Fibroblast of skin of left quadriceps (primary cell): ENCODE results near the gene KCNQ4.

ENCODE experiments used
- DNase-seq, 2 experiments: peaks; one replicate each; pipeline ENCODE4 v3.0.0-alpha.2; 2013; ENCODE audit warnings: low read depth in 2 of 2

KCNQ4 gene

DNA sequence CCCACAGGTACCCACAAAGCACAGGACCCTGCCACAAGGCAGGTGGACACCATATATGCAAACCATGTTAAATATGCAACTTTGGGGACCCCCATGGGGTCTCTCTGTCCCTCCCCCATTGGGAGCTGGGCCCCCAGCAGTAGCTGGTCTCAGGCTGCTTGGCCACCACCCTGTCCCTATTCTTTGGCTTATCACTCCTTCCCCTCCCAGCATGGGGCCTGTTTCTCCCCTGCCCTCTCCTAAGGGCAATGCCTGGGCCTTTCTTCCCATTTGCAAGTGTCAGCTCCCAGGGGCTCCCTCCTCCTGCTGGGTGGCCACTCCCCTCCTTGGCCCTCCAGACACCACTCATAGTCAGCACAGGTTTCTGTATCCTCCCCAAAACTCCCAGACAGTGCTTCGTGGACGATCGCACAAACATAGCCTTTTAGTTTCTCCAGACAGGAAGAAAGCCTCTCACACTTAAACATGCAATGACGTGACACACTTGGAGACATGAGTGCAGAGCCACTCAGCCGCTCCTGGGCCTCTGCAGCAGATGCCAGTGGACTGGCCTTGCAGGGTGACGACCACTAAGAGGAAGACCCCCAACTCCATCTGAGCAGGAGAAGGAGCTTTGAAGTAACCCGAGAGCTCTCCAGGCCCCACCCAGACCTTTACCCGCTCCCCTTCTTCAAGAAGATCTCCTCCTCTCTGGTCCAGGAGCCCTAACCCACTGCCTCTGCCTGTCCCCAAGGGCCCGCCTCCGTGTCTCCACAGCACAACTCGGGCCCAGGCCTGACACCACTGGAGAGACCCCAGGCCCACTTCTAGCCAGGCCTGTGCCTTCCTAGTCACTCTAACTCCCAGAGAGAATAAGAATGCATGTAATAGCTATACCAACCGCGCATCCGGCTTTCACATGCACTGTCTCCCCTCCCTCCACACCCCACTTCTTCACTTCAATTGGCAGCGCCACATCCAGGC, 55.7 kb downstream of the KCNQ4 start:
- DNase-seq = no peak

DNA sequence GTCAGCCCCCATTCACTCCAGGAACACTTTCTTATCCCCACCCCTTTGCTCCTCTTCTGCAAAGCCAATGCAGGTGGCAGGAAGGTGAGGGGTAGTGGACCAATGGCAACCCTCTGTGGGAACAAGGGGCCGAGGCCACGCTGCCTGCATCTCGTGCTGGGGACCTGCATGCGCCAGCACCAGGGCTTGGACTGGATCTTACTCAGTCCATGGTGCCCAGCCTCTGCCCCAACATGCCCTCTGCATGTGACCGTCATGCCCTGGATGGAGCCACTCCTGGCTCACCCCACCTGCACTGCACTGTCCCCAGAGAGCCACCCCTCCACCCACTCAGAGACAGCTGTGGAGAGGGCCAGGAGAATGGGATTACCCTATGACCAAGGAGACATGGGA, 56.4 kb downstream of the KCNQ4 start:
- no peak for DNase-seq

DNA sequence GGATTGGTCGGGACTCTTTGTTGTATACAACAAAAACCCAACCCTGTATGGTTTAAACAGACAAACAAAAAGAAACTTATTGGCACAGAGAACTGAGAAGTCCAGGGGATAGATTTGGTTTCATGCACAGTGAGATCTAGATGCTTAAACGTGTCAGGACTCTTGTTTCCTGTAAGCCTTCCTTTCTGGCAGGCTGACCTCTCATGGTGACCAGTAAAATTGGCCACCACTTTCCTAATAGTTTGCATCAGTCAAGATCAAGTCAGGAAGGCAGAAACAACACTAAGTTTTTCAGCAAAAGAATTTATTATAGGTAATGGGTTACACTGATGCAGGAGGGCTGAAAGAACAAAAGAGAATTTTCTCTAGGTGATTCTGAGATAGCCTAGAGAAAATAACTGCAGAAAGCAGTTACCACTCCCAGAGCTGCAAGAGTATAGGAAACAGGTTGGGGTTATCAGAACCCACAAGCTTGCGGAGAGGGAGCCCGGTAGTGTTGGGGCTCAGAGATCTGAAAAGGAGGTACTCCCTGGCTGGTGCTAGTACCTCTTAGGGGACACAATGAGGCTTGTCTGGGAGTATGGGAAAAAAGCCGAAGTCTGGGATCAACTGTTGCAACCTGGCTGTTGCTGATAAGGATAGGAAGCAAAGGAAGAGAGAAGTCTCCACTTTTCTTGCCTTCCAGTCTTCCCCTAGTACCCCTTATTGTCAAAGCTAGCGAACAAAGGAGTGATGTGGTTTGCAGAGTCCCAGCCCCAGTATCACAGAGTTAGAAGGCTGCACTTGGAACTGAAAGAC, 57.1 kb downstream of the KCNQ4 start:
- DNase-seq = no peak

DNA sequence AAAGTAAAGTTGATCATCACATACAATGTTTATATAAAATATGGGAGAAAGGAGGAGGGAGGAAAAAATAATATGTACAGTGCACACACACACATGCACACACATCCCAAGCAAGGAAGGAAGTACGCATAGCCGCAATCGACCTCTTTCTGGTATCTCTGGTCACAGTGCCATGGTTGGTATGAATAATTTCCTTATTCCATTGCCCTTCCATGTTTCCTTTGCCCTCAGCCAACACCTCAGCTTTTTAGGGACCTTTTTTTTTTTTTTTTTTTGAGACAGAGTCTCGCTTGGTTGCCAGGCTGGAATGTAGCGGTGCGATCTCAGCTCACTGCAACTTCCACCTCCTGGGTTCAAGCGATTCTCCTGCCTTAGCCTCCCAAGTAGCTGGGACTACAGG, 58.0 kb downstream of the KCNQ4 start:
- DNase-seq = no peak

DNA sequence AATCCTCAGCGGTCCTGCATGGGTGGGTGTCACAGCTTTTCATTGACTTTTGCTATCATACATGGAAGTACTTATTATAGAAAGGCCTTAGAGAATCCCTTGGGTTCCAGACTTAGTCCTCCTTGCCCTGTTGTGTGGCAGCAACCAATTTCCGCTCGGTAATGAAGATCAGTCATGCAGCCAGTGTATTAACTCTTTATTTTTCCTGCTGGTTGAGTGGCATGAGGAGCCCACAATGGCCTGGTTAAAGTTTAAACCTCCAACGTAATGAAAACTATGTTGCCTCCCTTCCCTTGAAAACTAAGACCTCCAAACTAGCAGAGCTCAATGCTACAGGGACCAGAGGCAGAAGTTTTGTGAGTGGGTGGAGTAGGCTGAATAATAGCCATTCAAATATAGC, 58.6 kb downstream of the KCNQ4 start:
- DNase-seq = no peak

DNA sequence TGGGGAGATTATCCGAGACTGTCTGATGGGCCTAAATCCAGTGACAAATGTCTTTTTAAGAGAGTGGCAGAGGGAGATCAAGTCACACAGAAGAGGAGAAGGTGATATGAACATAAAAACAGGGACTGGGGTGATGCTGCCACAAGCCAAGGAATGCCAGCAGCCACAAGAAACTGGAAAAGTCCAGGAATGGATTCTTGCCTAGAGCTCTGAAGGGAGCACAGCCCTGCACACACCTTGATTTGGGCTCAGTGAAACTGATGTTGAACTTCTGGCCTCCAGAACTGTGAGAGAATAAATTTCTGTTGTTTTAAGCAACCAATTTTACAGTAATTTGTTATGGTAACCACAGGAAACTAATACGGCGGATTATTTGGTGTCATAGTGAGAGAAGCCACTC, 59.1 kb downstream of the KCNQ4 start:
- DNase-seq = no peak

GRCh38 chr1:40844079-40844478, 60.5 kb downstream of the KCNQ4 start:
- no peak for DNase-seq

- no peak for DNase-seq
These were observed 61.6 kb downstream of the KCNQ4 start for GRCh38 chr1:40844887-40845878.

GRCh38 chr1:40845895-40846294, 62.3 kb downstream of the KCNQ4 start:
- DNase-seq = no peak

DNA sequence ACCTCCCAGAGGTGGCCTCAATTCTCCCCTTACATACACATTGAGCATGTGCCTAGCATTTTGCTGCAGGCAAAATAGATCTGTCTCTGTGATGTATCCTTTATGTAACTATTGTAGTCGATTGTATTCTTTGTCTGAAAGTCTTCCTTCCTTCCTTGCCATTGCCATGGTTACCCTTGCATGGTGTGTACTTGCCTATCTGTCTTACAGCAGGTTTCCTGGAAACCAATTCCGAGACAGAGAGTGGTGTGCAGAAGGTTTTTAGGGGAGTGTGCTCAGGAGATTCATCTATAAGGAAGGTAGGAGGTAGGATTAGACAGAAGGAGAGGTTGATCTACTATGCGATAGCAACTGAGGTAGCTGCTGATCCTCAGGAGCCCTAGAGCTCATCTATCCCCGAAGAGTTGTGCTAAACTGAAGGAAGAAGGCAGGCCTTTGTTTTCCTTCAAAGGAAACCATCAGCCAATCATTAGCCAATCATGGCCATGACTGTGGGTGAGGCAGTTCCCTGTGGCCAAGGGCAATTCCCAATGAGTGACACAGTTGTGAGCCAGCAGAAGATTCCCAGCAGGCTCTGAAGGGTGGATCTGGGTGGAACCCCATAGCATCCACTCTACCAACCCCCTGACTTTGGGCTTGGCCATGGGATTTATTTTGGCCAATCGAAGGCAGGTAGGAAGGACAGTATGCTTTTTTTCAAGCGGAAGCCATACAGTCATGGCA, 63.6 kb downstream of the KCNQ4 start:
- DNase-seq = no peak

GRCh38 chr1:40848530-40849189, 65.1 kb downstream of the KCNQ4 start:
- DNase-seq = peak in 1 of 2 experiments; percentile 34

DNA sequence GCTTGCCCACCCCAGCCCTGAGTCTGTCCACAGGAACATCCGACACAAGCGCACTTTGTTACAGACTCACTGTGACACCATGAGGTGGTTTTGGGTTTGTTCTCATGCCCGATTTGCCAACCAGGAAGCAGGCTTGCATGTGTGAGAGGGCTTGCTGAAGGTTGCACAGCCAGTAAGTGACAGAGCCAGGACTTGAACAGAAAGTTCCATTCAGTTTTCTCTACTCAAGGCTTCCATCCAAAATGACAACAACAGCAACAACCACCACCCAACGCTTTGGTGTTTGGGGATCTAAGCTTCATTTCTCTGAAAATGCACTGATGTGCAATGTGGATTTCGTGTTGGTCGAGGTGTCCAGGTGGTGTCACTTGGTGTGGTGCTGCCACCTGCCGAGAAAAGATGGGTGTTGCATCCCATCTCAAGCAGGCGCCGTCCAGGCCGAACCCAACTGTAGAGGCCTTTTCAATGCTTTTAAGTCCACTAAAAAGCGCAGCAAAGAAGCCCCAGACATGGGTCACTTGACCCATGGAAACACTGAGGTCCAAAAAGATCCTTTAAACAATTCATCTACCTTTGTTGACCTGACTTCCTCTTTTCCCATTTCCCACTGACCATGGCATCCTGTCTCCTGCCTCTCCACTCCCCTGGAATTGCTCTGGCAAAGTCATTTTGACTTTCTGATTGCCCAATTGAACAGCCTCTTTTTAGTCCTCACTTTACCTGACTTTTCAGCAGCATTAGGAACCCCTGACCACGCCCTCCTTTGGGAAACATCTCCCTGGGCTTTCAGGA, 66.4 kb downstream of the KCNQ4 start:
- no peak for DNase-seq

GRCh38 chr1:40851643-40852042, 68.1 kb downstream of the KCNQ4 start:
- DNase-seq = no peak

GRCh38 chr1:40853113-40853884, 69.7 kb downstream of the KCNQ4 start:
- no peak for DNase-seq

DNA sequence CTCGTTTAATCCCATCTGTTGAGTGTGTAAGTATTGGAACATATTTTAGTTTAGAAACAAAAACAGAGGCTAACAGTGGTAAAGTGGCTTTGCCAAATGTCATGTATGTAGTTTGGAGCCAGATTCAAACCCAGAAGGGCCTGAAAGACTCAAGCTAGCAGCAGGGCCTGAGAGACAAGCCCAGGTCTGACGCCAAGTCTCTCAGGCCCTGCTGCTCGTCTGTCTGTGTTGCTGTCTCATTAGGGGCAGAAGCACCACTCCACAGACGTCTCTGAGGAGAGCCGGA, 70.2 kb downstream of the KCNQ4 start:
- DNase-seq = no peak

DNA sequence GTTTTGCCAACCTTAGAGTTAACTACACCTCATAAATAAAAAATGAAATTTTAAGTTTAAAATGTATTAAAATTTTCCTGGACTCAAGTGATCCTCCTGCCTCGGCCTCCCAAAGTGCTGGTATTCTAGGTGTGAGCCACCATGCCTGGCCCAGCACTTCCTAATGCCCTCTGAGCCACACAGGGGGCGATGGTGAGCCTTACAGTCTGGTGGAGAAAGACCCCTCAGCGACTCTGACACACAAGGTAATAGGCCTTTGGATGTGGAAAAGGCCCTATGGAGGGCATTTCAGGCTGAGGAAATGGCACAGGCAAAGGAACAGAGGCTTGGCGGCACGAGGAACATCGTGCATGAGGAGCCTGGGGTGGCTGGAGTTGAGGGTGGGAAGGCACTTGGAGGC, 71.9 kb downstream of the KCNQ4 start:
- no peak for DNase-seq

DNA sequence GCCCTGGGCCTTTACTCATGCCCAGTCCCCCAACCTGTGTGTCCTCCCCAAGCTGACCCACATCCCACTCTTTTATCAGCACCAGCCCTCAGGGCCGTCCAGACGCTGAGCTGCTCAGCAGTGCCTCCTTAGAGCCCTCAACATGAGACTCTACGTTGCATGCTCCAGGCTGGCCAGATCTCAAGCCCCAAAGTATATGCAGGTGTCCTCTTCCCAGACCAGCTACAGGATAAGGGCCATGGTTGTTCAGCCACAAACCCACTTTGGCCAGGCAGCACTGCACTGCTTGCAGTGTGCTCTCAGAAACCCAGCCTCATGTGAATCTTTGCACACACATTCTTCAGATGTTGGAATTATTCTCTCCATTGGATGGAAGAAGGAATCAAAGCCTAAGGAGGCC, 72.5 kb downstream of the KCNQ4 start:
- no peak for DNase-seq

DNA sequence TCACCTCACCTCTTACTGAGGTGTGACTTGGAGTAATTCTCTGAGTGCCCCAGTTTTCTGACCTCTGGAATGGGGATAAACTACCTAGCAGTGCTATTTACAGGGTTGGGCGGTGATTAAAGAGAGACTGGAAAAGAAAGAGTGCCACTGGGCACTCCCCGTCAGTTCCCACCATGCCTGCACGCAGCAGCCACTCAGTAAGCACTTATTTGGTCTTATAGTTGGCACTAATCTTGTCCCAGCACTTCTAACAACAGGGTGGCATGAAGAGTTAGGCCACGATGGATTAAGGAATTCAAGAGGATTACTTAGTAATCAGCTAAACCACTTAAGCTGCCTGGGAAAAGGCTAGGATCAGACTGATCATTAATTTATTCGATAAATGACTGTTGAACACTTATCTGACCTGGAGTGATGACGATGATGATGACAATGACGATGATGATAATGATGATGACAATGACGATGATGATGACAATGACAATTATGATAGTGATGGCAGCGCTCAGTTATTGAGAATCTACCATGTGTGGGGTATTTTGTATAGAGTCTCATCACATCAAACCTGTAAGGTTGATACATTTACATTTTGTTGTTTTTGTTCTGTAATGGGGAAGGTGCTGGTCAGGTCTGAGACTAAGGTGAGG, 73.2 kb downstream of the KCNQ4 start:
- no peak for DNase-seq

GRCh38 chr1:40857737-40858136, 74.2 kb downstream of the KCNQ4 start:
- no peak for DNase-seq
